ENCODE results near the gene TMSB10.

The TMSB10 gene

GRCh38 chr2:84880645-84881521 is 24.6 kb upstream of the TMSB10 start, which contains the start of gene TRABD2A:
TRABD2A (minus strand) TSS chr2:84881084; CDS start chr2:84881039, 45 bp downstream.
- peak; percentile 46 for DNase-seq

DNA sequence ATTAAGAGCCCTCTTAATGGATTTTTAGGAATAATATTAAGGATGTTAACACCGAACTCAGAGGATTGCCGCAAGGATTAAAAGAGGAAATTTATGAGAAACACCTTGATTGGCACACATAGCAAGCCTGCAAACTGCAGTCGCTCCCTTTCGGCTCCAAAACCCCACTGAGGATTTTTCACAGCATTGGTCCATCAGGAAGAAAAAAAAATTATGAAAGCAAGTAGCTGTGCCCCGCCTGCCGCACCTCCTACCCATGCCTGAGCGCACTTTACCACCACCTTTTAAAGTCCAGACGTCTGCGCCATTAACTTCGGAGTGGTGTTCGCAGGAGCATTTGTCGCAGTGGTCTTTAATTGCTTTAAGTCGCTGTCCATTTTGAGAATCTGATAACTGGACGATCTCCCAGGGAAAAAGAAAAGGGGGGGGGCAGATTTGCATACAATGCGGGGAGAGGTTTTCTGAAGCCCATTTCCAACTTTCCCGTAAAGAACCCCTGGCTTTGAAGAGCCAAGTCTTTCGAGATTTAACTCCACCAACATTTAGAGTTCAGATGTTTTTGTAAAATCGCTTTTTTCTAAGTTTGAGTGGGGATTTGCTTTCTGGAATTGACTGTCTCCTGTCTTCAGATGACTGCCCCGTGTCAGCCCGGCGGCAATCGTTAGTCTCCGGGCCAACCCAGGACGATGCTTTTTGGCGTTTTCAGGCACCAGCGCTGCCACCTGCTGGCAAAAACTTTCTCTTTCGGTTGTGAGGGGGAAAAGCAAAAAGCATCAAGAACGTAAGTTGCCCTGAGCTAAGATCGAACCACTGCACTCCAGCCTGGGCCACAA is 23.7 kb upstream of the TMSB10 start:
- DNase-seq: peak; percentile 82

DNA sequence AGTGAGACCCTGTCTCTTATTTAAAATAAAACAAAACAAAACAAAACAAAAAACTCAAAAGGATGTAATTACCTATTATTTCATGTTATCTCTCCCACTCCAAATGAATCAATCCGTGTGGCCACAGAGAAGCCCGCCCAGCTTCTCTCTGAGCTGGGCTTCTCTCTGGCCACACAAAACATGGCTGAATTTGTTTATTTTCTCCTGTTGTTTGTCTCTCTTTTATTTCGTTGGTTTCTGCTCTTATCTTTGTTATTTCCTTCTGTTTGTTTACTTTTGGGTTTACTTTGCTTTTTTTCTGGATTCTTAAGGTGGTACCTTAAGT is 23.1 kb upstream of the TMSB10 start:
- no peak for DNase-seq

DNA sequence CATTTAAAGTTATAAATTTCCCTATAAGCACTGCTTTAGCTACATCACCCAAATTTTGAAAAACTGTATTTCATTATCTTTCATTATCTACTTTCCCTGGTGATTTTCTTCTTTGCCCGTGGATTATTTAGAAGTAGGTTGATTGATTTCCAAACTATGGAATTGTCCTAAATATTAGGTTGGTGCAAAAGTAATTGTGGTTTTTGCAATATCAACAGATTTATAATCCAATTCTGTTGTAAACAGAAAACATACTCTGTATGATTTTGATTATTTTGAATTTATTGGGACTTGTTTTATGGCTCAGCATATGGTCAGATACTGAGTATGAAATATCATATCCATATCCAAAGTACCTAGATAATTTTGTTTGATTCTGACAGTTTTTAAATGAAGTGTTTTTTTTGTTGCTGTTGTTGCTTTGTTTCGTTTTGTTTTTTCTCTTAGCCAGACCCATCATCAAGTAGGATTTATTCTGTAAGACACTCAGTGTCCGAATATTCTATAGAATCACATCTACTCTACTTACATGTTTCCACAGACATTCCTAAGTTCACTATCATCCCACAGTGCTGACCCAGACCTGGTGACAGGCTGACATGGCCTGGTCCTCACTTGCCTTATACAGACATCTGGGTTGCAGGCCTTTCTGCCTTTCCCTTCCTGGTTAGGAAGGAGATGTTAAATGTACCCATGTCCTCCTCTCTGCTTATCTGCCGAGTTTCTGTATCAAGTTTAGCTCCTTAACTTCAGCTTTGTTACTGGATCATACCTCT is 22.5 kb upstream of the TMSB10 start:
- DNase-seq: no peak

- DNase-seq: no peak
Observed at GRCh38 chr2:84884449-84884848, 21.0 kb upstream of the TMSB10 start.

GRCh38 chr2:84885111-84885510 is 20.3 kb upstream of the TMSB10 start:
- DNase-seq: no peak

- DNase-seq: no peak
Observed at GRCh38 chr2:84886791-84887190, 18.7 kb upstream of the TMSB10 start.

- peak; percentile 87 for DNase-seq
Observed at GRCh38 chr2:84888401-84889276, 16.8 kb upstream of the TMSB10 start.

DNA sequence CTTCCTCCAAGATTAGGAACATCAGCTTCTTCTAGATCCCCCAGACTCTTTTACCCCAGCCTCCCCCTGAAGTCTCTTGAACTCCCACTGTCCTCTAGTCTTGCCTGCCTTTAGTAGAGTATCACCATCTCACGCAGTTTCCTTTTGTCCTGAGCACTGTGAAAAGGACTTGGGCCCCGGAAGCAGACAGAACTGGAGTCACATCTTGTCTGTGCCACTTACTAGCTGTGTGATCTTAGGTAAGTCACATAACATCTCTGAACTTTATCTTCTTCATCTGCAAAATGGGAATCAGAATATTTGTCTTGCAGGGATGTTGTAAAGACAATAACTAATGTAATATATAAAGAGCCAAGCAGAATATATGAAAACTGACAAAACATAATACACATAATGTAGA is 16.1 kb upstream of the TMSB10 start:
- DNase-seq: no peak

GRCh38 chr2:84891355-84892010 is 14.0 kb upstream of the TMSB10 start:
- DNase-seq: no peak

- DNase-seq: no peak
Observed at GRCh38 chr2:84894131-84894586, 11.3 kb upstream of the TMSB10 start.

DNA sequence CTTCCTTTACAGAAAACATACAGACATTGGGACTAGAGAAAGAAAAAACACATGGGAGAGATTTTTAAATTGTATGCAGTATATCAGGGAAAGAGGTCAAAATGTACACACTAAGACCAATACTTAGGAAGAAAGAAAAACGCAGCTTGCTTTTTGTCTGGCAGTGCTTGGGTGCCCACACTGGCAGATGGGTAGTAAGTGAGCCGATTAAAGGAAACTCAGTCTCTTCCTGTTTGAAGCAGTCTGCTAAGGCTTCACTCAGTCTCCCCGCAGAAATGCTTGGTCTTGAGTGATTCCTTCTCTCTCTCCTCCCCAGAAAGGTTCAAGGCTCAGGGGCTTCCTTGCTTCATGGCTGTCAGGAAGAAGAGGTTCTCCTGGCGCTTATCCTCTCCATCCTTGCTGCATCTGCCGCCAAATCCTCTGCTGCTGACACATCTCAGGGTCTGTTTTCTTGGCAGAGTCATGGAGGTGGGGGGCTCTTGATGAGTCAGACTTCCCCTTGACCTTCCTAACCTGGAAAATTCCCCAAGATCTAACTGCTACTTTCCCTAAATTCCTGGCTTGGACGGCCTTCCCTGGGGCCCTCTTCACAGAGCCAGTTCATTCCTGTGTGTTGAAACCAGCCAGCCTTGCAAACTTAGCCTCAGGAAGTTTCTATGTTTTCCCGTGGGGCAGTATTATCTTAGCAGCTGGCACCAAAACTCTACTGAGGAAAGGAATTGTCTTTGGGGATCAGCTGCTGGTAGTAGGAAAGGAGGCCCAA is 10.5 kb upstream of the TMSB10 start:
- DNase-seq: no peak

- no peak for DNase-seq
Observed at GRCh38 chr2:84896567-84896966, 8.9 kb upstream of the TMSB10 start.

- no peak for DNase-seq
Observed at GRCh38 chr2:84897773-84898172, 7.7 kb upstream of the TMSB10 start.

DNA sequence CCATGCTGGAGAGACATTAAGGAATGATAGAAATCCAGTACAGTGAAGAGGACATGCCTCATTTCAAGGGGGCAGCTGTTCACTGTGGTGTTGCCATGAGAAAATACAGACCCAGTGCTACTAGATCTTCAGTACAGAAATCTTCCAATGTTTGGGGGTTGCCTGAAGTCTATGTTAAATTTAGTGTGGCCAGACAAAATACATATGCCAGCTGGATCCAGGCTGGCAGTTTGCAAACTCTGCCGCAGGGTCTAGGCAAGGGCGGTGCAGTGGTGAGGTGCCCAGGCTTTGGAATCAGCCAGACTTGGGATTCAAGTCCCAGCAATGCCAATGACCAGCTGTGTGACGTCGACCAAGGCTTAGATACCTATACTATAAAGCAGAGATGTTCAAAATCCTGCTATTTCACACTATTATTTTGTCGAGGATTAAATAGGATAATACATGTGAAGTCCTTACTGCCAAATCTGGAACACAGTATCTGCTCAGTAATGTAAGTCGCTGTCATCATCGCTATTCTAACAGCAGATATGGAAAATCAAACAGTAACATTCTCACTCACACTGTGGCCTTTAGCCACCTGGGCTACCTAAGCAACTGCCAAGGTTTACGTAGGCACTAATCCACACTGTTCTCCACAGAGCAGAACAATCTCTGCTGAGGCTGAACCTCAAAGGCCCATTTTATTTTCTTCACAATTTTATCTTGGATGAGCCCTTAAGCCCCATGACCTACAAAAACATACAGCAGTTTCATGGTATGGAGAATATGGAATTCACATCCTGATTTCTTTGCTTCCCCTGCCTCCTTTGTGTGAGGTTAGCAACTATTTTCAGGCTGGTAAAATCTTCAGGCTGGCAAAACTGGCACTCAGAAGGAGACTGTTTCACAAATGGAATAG is 5.9 kb upstream of the TMSB10 start:
- DNase-seq: no peak

GRCh38 chr2:84900971-84901370 is 4.5 kb upstream of the TMSB10 start:
- peak; percentile 54 for DNase-seq

DNA sequence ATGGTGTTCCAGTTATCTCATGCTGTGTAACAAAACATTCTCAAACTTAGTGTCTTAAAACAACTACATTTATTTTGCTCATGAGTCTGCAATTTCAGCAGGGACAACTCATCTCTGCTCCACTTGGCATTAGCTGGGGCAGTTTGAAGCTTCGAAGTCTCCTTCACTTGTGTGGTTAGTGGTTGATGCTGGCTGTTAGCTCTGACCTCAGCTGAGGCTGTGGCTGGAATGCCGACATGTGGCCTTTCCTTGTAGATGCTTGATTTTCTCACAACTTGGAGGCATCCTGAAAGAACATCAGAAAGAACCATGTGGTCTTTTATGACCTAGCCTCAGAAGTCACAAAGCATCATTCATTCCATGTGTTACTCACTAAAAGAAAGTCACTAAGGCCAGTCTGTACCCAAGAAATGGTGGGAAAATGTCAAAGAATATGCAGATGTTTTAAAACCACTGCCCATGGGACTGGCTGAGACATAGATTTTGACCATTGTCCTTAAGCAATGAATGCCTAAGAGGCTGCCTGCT is 3.8 kb upstream of the TMSB10 start:
- no peak for DNase-seq

GRCh38 chr2:84902526-84902925 is 2.9 kb upstream of the TMSB10 start:
- no peak for DNase-seq

DNA sequence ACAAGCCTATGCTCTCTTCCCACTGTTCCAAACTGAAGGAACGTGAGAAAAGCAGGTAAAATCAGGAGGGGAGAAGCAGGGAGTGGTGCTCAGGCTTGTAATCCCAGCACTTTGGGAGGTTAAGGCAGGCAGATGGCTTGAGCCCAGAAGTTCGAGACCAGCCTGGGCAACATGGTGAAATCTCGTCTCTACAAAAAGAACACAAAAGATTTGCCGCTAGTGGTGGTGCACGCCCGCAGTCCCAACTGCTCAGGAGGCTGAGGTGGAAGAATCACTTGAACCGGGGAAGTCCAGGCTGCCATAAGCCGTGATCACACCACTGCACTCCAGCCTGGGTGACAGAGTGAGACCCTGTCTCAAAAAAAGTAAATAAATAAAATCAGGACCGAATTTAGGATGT is 1.3 kb upstream of the TMSB10 start:
- no peak for DNase-seq
